ENCODE measurements around the gene KCTD14.

DNA sequence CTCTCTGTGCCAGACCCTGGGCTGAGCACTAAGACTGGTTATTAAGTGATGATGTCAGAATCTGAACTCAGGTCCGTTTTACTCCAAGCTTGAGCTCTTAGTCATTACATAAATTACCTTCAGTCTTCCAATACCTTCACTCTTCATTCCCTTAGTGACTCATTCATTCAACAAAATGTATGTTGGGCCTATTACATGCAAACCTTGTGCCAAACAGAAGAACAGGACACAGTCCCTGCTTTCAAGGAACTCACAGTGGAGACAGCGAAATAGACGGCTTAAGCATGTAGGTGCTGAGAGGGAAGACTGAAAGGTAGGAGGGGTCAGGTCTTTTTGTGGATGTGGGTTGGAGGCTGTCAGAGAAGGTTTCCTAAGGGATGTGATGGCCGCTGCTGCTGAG is 3.3 kb downstream of the KCTD14 start:
- no peak for TF ChIP-seq RAD21 (IDR thresholded peaks at IDR 0.05 in 1 of 2, conservative IDR thresholded peaks at IDR 0.05 in 1 of 2; ENCODE audit: low read depth in 2 of 2, low read length in 2 of 2)
- TF ChIP-seq, protein P1, sequence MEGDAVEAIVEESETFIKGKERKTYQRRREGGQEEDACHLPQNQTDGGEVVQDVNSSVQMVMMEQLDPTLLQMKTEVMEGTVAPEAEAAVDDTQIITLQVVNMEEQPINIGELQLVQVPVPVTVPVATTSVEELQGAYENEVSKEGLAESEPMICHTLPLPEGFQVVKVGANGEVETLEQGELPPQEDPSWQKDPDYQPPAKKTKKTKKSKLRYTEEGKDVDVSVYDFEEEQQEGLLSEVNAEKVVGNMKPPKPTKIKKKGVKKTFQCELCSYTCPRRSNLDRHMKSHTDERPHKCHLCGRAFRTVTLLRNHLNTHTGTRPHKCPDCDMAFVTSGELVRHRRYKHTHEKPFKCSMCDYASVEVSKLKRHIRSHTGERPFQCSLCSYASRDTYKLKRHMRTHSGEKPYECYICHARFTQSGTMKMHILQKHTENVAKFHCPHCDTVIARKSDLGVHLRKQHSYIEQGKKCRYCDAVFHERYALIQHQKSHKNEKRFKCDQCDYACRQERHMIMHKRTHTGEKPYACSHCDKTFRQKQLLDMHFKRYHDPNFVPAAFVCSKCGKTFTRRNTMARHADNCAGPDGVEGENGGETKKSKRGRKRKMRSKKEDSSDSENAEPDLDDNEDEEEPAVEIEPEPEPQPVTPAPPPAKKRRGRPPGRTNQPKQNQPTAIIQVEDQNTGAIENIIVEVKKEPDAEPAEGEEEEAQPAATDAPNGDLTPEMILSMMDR (IDR thresholded peaks at IDR 0.05; ENCODE audit: control extremely low read depth in 1 of 3, insufficient read depth in 1 of 3, low read depth in 1 of 3, low read length in 3 of 3) = no peak
- no peak for TF ChIP-seq ASH2L (IDR thresholded peaks at IDR 0.05; ENCODE audit: low read length)
- TF ChIP-seq ZNF274 (IDR thresholded peaks at IDR 0.05; ENCODE audit: borderline replicate concordance, extremely low read depth, low read length) = no peak
- no peak for TF ChIP-seq CBX8 (IDR thresholded peaks at IDR 0.05; ENCODE audit: borderline replicate concordance, low read depth, low read length)
- TF ChIP-seq TBP (IDR thresholded peaks at IDR 0.05; ENCODE audit: low read depth, low read length) = no peak
- TF ChIP-seq SRF (IDR thresholded peaks at IDR 0.05; ENCODE audit: low read depth, low read length) = no peak
